B cell (primary cell): ENCODE results near the gene CHPF2. TPM values are rescaled to one million over a fixed set of nuclear protein-coding genes. Genes with fewer than 3 reads are reported as not detected.

Experiments
- ATAC-seq: fragments of 200-7000 bp; cut with Tn5 transposase; one replicate; pipeline ENCODE4 v1.10.0; 2021; ENCODE audit warnings: low read depth, mild to moderate bottlenecking, moderate number of reproducible peaks, moderate library complexity
- CTCF ChIA-PET: fragments of 350-600 bp; sonication (Branson Sonifier 250); formaldehyde crosslinking; loops from one replicate; lab custom pipeline; 2021; ENCODE audit warnings: antibody characterized with exemption, inconsistent platforms; lab: Charles Lee
- POLR2A ChIA-PET: fragments of 350-600 bp; sonication (Branson Sonifier 250); formaldehyde crosslinking; loops from one replicate; lab custom pipeline; 2021; ENCODE audit warnings: antibody characterized with exemption; lab: Charles Lee
- DNase-seq: peaks from one replicate; pipeline ENCODE4 v3.0.0; 2013
- H2AFZ ChIP-seq: 2 replicates; pipeline ENCODE4 v1.6.1; 2012; ENCODE audit warnings: mild to moderate bottlenecking, low read depth, low read length; ENCODE audit not compliant: insufficient read depth, poor library complexity, severe bottlenecking
- H3K27ac ChIP-seq, 2 donors: 1 replicate in 1 of 2; 2 replicates in 1 of 2; pipeline ENCODE4 v1.5.1; 2012 to 2013; ENCODE audit warnings: low read length in 2 of 2, mild to moderate bottlenecking in 2 of 2, moderate library complexity in 1 of 2
- H3K27me3 ChIP-seq, 4 experiments: fragments of 200-600 bp in 1 of 4; sonication (generic) in 1 of 4; replicated peaks in 1 of 4; 1 replicate in 2 of 4; 2 replicates in 2 of 4; pipeline versions ENCODE4 v1.6.1 to v1.7.0; 2013 to 2016; ENCODE audit warnings: low read length in 3 of 4, mild to moderate bottlenecking in 2 of 4, mixed read lengths in 1 of 4, moderate library complexity in 1 of 4; ENCODE audit not compliant: insufficient read depth in 4 of 4, control insufficient read depth in 3 of 4; ENCODE audit errors: control extremely low read depth in 1 of 4
- H3K36me3 ChIP-seq, 2 experiments: replicated peaks in 1 of 2; 1 replicate in 1 of 2; 2 replicates in 1 of 2; pipeline versions ENCODE4 v1.6.1 to v1.7.1; 2013; ENCODE audit warnings: low read length in 1 of 2; ENCODE audit not compliant: insufficient read depth in 2 of 2, control insufficient read depth in 1 of 2; ENCODE audit errors: control extremely low read depth in 1 of 2, extremely low read depth in 1 of 2
- H3K4me1 ChIP-seq, 2 donors: fragments of 200-600 bp in 1 of 2; sonication (generic) in 1 of 2; 1 replicate in 1 of 2; 2 replicates in 1 of 2; pipeline versions ENCODE4 v1.5.1 to v1.6.1; 2013 to 2017; ENCODE audit warnings: low read length in 2 of 2; ENCODE audit not compliant: control insufficient read depth in 2 of 2, insufficient read depth in 2 of 2
- H3K4me2 ChIP-seq: replicated peaks from 2 replicates; pipeline ENCODE3; 2012; ENCODE audit warnings: mild to moderate bottlenecking, low read depth, low read length; ENCODE audit not compliant: poor library complexity, severe bottlenecking
- H3K4me3 ChIP-seq, 5 experiments: fragments of 200-600 bp in 1 of 5; sonication (generic) in 1 of 5; 1 replicate in 3 of 5; 2 replicates in 2 of 5; pipeline versions ENCODE4 v1.5.1 to v1.7.0; 2011 to 2016; ENCODE audit warnings: low read length in 4 of 5, mild to moderate bottlenecking in 4 of 5, low read depth in 2 of 5, control low read depth in 1 of 5, moderate library complexity in 1 of 5; ENCODE audit not compliant: insufficient read depth in 1 of 5; ENCODE audit errors: control extremely low read depth in 1 of 5, extremely low read depth in 1 of 5
- H3K79me2 ChIP-seq: fragments of 200-600 bp; sonication (generic); one replicate; pipeline ENCODE4 v1.6.0; 2016; ENCODE audit warnings: low read length; ENCODE audit not compliant: control insufficient read depth, insufficient read depth
- H3K9ac ChIP-seq: fragments of 200-600 bp; sonication (generic); 2 replicates; pipeline ENCODE4 v1.6.1; 2017; ENCODE audit warnings: mild to moderate bottlenecking, low read length, moderate library complexity
- H3K9me3 ChIP-seq, 3 donors: one replicate each; pipeline versions ENCODE4 v1.6.1 to v1.7.1; 2013; ENCODE audit warnings: low read length in 2 of 3; ENCODE audit not compliant: control insufficient read depth in 2 of 3, insufficient read depth in 1 of 3; ENCODE audit errors: control extremely low read depth in 1 of 3
- H4K20me1 ChIP-seq: 2 replicates; pipeline ENCODE4 v1.6.0; 2012; ENCODE audit warnings: mild to moderate bottlenecking, low read length; ENCODE audit not compliant: insufficient read depth, control insufficient read depth, poor library complexity, severe bottlenecking
- H3K27ac Mint-ChIP-seq: one replicate; pipeline ENCODE4 v1.8.0; 2021; ENCODE audit warnings: mixed read lengths
- H3K27me3 Mint-ChIP-seq: one replicate; pipeline ENCODE4 v1.8.0; 2021; ENCODE audit warnings: mixed read lengths
- H3K4me1 Mint-ChIP-seq: one replicate; pipeline ENCODE4 v1.8.0; 2021; ENCODE audit warnings: mixed read lengths
- H3K4me3 Mint-ChIP-seq: one replicate; pipeline ENCODE4 v1.8.0; 2021; ENCODE audit warnings: mixed read lengths
- H3K9me3 Mint-ChIP-seq: one replicate; pipeline ENCODE4 v1.8.0; 2022; ENCODE audit warnings: mixed read lengths; ENCODE audit not compliant: insufficient read depth
- CTCF ChIP-seq: fragments of 200-600 bp; IDR thresholded peaks from one replicate; pipeline ENCODE4 v1.8.0; 2022; ENCODE audit warnings: antibody characterized with exemption, mild to moderate bottlenecking
- EZH2 ChIP-seq: IDR thresholded peaks from 2 replicates; pipeline ENCODE4 v1.6.1; 2012; ENCODE audit warnings: borderline replicate concordance, low read depth, mild to moderate bottlenecking, moderate library complexity, low read length; ENCODE audit not compliant: insufficient read depth, poor library complexity, severe bottlenecking
- WGBS: methylation state at CpG from one replicate; pipeline ENCODE4 v1.1.5; 2013; ENCODE audit warnings: missing lambda C conversion rate; ENCODE audit not compliant: insufficient coverage; 5-methylcytosine and 5-hydroxymethylcytosine counted together
- intact Hi-C: fragments of 100-400 bp; cut with micrococcal nuclease; formaldehyde crosslinking; loops from one replicate; pipeline ENCODE4 v1.10.0; 2022
- polyA plus RNA-seq: library from polyadenylated mRNA; depleted of rRNA; stranded (reverse); fragments of >200 nt; gene quantifications from 2 replicates; pipeline ENCODE4 v1.2.3, GENCODE V29; 2012
- total RNA-seq, 2 donors: library from RNA; stranded (reverse); fragments of 120-200 nt in 1 of 2; gene quantifications; 1 replicate in 1 of 2; 2 replicates in 1 of 2; pipeline versions ENCODE4 v1.2.3 to v1.2.4, GENCODE V29; 2013 to 2022

The CHPF2 gene
- total and polyA plus RNA-seq, 2 donors (not counting 1 experiment from before 2014, with no cell fraction given) = 39.4 to 39.9 TPM

- DNase-seq (no peak), ATAC-seq (no peak)
- no peak overlapping the region for H3K9ac ChIP-seq
- no peaks in the 10 kb centered on the region for H3K36me3 ChIP-seq
- H3K4me3 Mint-ChIP-seq = no peak overlapping the region
- H3K27ac ChIP-seq = no peak overlapping the region
- no peaks in the 10 kb centered on the region for H3K4me1 ChIP-seq
- no peaks in the 10 kb centered on the region for H3K4me1 Mint-ChIP-seq
- H3K27me3 ChIP-seq = peaks cover 0 to 12% (median 0%) of the 10 kb centered on the region in 4 experiments
- no peaks in the 10 kb centered on the region for H4K20me1 ChIP-seq
- no peak overlapping the region for H2AFZ ChIP-seq
- no peak overlapping the region for H3K27ac Mint-ChIP-seq
- H3K27me3 Mint-ChIP-seq = peaks cover 5% of the 10 kb centered on the region
- H3K4me3 ChIP-seq = no peak overlapping the region
- ChIA-PET POLR2A (no interaction called here), CTCF (no interaction called here)
- no peaks in the 10 kb centered on the region for H3K9me3 ChIP-seq
- no peak overlapping the region for H3K4me2 ChIP-seq
- TF ChIP-seq CTCF (no peak), EZH2 (no peak)
- no peaks in the 10 kb centered on the region for H3K9me3 Mint-ChIP-seq
- H3K79me2 ChIP-seq = no peaks in the 10 kb centered on the region
- intact Hi-C loops = no loop called here
Measured at GRCh38 chr7:151197932-151198331, 34.4 kb upstream of the CHPF2 start.

- ATAC-seq = no peak
- Histone ChIP-seq H3K79me2 (no peaks in the 10 kb centered on the region), H2AFZ (no peak overlapping the region), H4K20me1 (no peaks in the 10 kb centered on the region), H3K27ac (no peak overlapping the region), H3K9me3 (no peaks in the 10 kb centered on the region), H3K4me3 (no peak overlapping the region), H3K4me2 (no peak overlapping the region), H3K9ac (no peak overlapping the region), H3K36me3 (no peaks in the 10 kb centered on the region), H3K4me1 (no peaks in the 10 kb centered on the region), H3K27me3 (peaks cover 0 to 14% (median 1%) of the 10 kb centered on the region in 4 experiments)
- DNase-seq = no peak
- Mint-ChIP-seq H3K4me3 (no peak overlapping the region), H3K27ac (no peak overlapping the region), H3K9me3 (no peaks in the 10 kb centered on the region), H3K4me1 (no peaks in the 10 kb centered on the region), H3K27me3 (peaks cover 5% of the 10 kb centered on the region)
- TF ChIP-seq EZH2 (no peak), CTCF (no peak)
- ChIA-PET CTCF (no interaction called here), POLR2A (no interaction called here)
- 88% methylated on average over 18 of the region's 30 CpGs for WGBS
- intact Hi-C loops = no loop called here
Measured at GRCh38 chr7:151198945-151199848, 33.1 kb upstream of the CHPF2 start.
